Activated T-cell treated with anti-CD3 and anti-CD28 coated beads for 4 hours (primary cell): ENCODE measurements around the gene SMC5.
"Not testable (repeated sequence)": the region's sequence is repeated elsewhere in the genome, so short reads cannot be mapped to it uniquely, and the experiment has no call there.

ENCODE experiments used
- DNase-seq: peaks from one replicate; pipeline ENCODE4 v3.0.0-alpha.2; 2020

SMC5 gene

DNA sequence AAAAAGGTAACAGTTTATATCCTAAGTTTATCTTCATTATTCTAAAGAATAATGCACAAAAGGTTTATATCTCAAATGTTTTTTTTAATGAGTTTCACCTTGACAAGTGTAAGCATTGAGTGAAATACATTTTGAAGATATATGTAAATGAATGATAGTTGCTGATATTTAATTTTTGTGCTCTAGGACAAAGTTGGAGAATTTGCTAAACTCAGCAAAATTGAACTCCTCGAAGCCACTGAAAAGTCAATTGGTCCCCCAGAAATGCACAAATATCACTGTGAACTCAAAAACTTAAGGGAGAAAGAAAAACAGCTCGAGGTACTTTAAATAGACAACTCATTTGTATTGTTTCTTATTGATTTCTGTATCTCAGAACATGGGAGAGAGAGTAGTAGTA lies 19.5 kb downstream of the SMC5 start:
- DNase-seq, result no peak

GRCh38 chr9:70283848-70284247 lies 25.1 kb downstream of the SMC5 start:
- DNase-seq, result no peak

DNA sequence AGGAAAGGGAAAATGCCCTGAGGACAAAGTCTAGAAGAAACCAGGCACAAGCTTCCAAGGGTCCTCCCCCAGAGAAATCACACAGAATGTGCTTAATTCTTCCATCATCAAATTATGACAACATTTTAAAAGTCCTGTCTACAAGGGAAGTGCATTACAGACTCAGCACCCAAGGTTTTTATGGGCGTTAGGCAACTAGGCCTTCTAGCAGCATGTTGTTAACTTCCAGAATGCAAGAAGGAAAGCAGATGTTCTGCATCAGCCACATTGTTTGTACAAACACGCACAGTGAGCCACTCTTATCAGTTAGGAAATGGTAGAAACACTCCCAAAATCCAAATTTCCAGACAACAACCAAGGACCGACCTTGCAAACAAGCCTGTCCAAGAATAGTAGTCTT lies 26.5 kb downstream of the SMC5 start:
- DNase-seq, result no peak

DNA sequence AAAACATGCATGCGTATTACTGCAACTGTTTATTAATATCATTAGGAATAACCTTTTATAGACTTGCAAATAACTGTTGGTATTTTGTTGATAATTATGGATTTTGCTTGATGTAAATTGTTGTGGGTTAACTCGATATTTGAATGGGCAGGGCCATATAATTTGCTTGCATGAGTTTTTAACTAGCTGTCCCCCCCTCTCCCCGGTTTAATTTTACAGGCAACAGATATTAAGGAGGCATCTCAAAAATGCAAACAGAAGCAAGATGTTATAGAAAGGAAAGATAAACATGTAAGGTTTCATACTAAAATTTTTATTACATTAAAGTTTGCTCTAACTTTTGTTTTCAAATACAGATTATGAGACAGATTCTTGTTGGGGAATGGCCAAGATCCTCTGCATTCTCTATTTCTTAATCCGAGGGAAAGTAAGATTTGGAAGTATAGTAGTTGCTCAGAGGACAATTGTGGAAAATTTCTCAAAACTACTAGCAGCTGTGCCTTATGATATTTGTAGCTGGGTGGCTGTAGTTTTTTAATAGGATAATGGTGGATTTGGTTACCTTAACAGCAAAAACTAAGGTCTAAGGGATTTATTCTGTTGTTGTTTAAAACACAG lies 27.3 kb downstream of the SMC5 start:
- no peak for DNase-seq

GRCh38 chr9:70290626-70291025 lies 31.8 kb downstream of the SMC5 start:
- DNase-seq, result no peak

GRCh38 chr9:70291446-70291845 lies 32.7 kb downstream of the SMC5 start:
- DNase-seq, result no peak

DNA sequence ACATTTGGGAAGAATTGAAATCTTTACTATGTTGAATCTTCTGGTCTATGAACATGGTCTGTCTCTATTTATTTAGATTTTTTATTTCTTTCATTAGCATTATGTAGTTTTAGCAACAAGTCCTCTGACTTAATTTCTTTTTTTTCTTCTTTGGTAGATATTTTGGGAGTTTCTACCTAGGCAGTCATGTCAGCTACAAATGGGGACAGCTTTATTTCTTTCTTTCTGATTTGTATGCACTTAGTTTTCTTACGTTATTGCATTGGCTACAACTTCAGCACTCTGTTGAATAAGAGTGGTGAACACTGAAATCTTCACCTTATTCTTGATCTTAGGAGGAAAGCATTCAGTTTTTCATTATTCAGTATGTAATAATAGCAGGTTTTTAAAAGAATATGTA lies 33.5 kb downstream of the SMC5 start:
- no peak for DNase-seq

DNA sequence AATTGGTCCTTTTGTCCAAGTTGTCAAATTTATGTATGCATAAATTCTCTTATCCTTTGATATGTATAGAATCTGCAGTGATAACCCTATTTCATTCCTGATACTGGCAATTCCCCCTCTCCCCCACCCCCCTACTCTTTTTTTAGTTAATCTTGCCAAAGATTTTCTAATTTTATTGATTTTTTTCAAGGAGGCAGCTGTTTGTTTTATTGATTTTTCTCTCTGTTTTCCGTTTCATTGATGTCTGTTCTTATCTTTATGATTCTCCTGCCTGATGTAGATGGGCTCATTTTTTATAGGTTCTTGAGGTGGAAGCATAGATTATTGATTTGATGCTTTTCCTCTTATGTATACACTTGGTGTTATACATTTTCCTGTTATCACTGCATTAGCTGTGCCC lies 34.4 kb downstream of the SMC5 start:
- DNase-seq, result no peak

GRCh38 chr9:70297141-70297540 lies 38.4 kb downstream of the SMC5 start:
- no peak for DNase-seq

DNA sequence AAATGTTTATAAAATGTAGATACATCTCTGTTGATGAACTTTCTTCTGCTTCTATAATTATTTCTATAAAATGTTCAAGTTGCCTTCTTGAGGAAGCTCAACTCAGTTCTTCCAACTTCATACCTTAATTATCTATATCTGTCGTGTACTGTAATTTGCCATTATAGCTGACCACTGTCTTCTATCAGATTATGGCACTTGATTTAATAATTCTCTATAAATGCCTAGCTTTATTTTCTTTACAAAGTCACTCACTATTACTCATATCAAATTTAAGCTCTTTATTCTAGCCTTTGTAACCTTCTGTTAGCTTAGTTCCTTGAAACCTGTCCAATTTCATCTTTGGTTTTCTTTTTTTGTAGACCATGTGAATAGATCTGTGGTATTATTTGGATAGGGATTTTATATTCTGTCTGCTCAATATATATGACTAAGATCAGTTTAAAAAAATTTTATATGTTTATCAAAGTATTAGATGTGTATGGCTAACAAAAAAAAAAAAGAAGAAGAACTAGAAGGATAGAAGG lies 39.5 kb downstream of the SMC5 start:
- no peak for DNase-seq

- no peak for DNase-seq
Observed at GRCh38 chr9:70303268-70303667, 44.5 kb downstream of the SMC5 start.

DNA sequence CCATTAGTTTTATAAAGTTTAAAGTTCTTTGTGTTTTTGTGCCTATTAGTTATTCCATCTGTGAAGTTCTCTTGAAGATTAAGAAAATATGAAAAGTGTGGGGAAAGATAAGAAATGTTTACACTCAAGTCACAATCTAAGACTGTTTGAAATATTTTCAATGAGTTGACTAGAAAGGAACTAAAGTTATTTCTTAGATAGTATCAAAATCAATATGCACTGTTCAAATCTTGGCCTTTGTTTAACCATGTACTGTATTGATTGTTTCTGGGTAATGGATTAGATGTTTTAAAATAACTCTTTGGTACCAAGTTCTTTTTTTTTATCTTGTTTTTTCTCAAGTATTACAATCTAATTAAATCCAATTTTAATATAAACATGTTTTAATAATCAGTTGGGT lies 46.0 kb downstream of the SMC5 start:
- DNase-seq, result no peak

GRCh38 chr9:70315389-70315788 lies 56.6 kb downstream of the SMC5 start:
- DNase-seq, result no peak

GRCh38 chr9:70318002-70318401 lies 59.2 kb downstream of the SMC5 start:
- DNase-seq, result no peak

- DNase-seq, result no peak
Observed at GRCh38 chr9:70322096-70322495, 63.3 kb downstream of the SMC5 start.

DNA sequence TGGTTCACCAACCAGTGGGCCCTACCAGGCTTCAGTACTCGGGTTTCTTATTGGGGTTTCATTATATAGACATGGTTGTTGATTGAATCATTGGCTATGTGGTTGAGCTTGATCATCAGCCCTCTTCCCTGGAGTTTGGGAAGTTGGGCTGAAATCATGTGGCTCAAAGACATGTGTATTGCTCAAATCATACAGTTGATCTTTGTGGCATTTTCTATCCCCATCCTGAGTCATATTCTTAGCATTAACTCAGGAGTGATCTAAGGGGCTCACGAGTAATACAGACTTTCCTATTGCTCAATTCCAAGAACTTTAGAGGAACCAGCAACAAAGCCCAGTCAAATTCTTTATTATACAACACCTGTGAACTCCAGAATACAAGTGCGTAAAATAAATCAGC lies 66.2 kb downstream of the SMC5 start:
- no peak for DNase-seq

GRCh38 chr9:70328625-70329024 lies 69.8 kb downstream of the SMC5 start:
- DNase-seq, result not testable (repeated sequence)

- no peak for DNase-seq
Observed at GRCh38 chr9:70340572-70340971, 81.8 kb downstream of the SMC5 start.

DNA sequence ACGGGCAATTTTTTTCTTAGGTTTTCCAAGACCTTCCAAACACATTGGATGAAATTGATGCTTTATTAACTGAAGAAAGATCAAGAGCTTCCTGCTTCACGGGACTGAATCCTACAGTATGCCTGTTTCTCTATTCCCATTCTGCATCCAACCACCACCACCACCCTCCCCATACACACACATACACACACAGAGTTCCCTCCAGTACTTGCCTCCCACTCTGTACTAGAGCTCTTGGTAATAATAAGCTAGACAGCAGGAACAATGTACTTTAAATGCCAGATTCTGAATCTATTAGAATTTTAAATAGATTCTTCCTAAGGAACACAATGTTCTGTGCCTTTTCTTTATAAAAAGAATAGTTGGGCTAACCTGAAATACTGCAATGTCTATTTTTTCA lies 88.3 kb downstream of the SMC5 start:
- no peak for DNase-seq

GRCh38 chr9:70352356-70352755 lies 93.6 kb downstream of the SMC5 start:
- no peak for DNase-seq

DNA sequence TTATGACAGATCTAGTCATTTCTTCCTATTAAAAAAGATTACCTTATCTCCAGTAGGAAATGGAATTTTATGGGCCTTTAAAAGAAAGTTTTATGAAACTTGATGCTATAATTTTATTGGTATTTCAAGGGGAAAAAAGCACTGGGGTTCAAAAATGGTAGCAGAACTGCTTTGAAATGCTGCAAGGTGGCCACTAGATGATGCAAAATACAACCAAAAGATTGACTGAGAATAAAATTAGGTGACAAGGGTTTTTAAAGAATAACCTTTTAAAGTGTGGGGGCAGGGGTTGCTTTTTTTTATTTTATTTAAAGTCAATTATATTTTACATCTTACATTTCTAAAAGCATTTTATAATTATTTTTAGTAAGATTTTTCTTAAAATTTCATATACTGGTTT lies 94.0 kb downstream of the SMC5 start:
- DNase-seq, result no peak

- DNase-seq, result no peak
Observed at GRCh38 chr9:70355801-70356200, 97.0 kb downstream of the SMC5 start.

DNA sequence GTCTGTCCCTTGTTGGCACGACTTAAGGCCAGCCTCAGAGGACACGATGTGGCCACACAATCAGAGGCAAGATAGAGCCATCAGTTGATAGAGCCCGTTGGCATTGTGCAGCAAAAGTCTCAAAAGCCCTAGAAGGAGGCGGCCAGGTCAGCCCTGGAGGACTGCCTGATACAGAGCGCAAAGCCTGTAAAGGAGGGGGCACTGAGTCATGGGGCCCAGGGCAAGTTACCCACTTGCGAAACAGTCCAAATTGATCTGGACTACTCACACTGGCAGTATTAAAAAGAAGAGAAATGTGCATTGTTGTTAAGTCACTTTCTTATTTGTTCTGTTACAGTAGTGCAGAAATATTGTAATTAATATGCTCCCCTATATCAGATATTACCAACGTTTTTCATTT lies 104.2 kb downstream of the SMC5 start:
- DNase-seq, result no peak

DNA sequence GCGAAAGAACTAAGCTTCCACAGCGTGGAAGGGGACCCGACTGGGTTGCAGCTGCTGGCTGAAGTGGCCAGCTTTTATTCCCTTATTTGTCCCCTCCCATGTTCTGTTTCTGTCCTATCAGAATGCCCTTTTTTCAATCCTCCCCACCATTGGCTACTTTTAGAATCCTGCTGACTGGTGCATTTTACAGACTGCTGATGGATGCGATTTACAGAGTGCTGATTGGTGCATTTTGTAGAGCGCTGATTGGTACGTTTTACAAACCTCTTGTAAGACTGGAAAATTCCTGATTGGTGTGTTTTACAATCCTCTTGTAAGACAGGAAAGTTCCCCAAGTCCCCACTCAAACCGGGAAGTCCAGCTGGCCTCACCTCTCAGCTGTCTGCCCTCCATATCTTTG lies 105.0 kb downstream of the SMC5 start:
- no peak for DNase-seq

DNA sequence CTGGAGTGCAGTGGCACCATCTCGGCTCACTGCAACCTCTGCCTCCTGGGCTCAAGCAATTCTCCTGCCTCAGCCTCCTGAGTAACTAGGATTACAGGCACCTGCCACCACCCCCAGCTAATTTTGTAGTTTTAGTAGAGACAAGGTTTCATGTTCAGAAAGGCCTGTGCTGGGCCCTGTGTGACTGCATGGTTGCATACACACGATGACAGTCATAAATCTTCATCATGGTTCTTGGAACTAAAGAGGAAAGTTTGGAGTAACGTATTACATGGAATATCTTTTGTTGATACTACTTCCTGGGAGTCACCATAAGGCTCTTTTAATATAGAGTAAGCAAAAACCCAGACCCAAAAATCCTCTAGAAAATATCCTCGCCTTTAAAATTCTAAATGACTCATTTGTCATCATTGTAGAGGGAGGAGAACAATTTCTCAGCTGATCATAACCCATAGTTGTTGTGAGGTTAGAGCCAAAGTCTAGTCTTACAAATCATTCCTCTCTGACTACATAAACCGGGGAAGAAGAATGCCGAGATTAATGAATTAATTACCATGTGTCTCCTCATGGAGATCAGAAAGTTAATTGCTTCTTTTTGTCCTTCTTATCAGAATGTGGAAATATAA lies 108.6 kb downstream of the SMC5 start:
- no peak for DNase-seq
